WTC11 (cell line): ENCODE measurements around the gene APH1A. TPM values are rescaled to one million over a fixed set of nuclear protein-coding genes. Genes with fewer than 3 reads are reported as not detected.
A peak's percentile ranks its signal among the peaks of the same experiment; 100 is the strongest.

Experiments used
- ATAC-seq: fragments of 200-7000 bp; cut with Tn5 transposase; 2 replicates; pipeline ENCODE4 v1.10.0; 2021; ENCODE audit warnings: mild to moderate bottlenecking, moderate library complexity
- CTCF ChIA-PET: fragments of 300-600 bp; sonication (Branson Sonifier 250); formaldehyde crosslinking; loops from one replicate; lab custom pipeline; 2021; ENCODE audit warnings: antibody characterized with exemption; lab: Charles Lee
- POLR2A ChIA-PET: fragments of 350-600 bp; sonication (Branson Sonifier 250); formaldehyde crosslinking; loops from one replicate; lab custom pipeline; 2021; ENCODE audit warnings: antibody characterized with exemption; lab: Charles Lee
- DNase-seq: peaks from one replicate; pipeline ENCODE4 v3.0.0; 2021; ENCODE audit warnings: low spot score
- H3K27ac Mint-ChIP-seq: 2 replicates; pipeline ENCODE4 v1.8.0; 2021; ENCODE audit warnings: mixed read lengths
- H3K27me3 Mint-ChIP-seq: 2 replicates; pipeline ENCODE4 v1.8.0; 2021; ENCODE audit warnings: low read depth, mild to moderate bottlenecking, moderate library complexity, mixed read lengths
- H3K36me3 Mint-ChIP-seq: 2 replicates; pipeline ENCODE4 v1.8.0; 2021; ENCODE audit warnings: mixed read lengths
- H3K4me1 Mint-ChIP-seq: 2 replicates; pipeline ENCODE4 v1.8.0; 2022; ENCODE audit warnings: mixed read lengths
- H3K4me3 Mint-ChIP-seq: 2 replicates; pipeline ENCODE4 v1.8.0; 2021; ENCODE audit warnings: mild to moderate bottlenecking, moderate library complexity, mixed read lengths
- H3K9me3 Mint-ChIP-seq: 2 replicates; pipeline ENCODE4 v1.8.0; 2021; ENCODE audit warnings: mixed read lengths
- ARID4B ChIP-seq: sonication (generic); formaldehyde crosslinking; IDR thresholded peaks from 2 replicates; pipeline ENCODE4 v1.8.0; 2023; ENCODE audit warnings: missing genetic modification reagents, mild to moderate bottlenecking, borderline replicate concordance
- CBFB ChIP-seq: sonication (generic); formaldehyde crosslinking; IDR thresholded peaks from 2 replicates; pipeline ENCODE4 v1.8.1; 2022; ENCODE audit warnings: mild to moderate bottlenecking, low read depth, missing genetic modification reagents
- CREB1 ChIP-seq: sonication (generic); formaldehyde crosslinking; IDR thresholded peaks from 2 replicates; pipeline ENCODE4 v1.8.0; 2023; ENCODE audit warnings: mild to moderate bottlenecking, missing genetic modification reagents
- CREM ChIP-seq: sonication (generic); formaldehyde crosslinking; IDR thresholded peaks from 2 replicates; pipeline ENCODE4 v1.8.1; 2022; ENCODE audit warnings: mild to moderate bottlenecking, missing genetic modification reagents, moderate library complexity
- EMX1 ChIP-seq: fragments of 250-450 bp; sonication (Bioruptor Pico); IDR thresholded peaks from 2 replicates; pipeline ENCODE4 v1.8.0; 2021; ENCODE audit warnings: mild to moderate bottlenecking
- GRHL2 ChIP-seq: fragments of 250-450 bp; sonication (Bioruptor Pico); IDR thresholded peaks from 2 replicates; pipeline ENCODE4 v1.8.0; 2022; ENCODE audit warnings: mild to moderate bottlenecking, moderate library complexity; ENCODE audit not compliant: insufficient replicate concordance, severe bottlenecking
- JUN ChIP-seq: sonication (generic); formaldehyde crosslinking; IDR thresholded peaks from 2 replicates; pipeline ENCODE4 v1.8.0; 2023; ENCODE audit warnings: mild to moderate bottlenecking, missing genetic modification reagents
- MXD4 ChIP-seq: fragments of 250-450 bp; sonication (Bioruptor Pico); IDR thresholded peaks from 2 replicates; pipeline ENCODE4 v1.8.0; 2021; ENCODE audit warnings: mild to moderate bottlenecking, moderate library complexity, borderline replicate concordance
- NFE2L1 ChIP-seq: sonication (generic); formaldehyde crosslinking; IDR thresholded peaks from 2 replicates; pipeline ENCODE4 v1.8.1; 2023; ENCODE audit warnings: missing genetic modification reagents
- NR1H2 ChIP-seq: sonication (generic); formaldehyde crosslinking; IDR thresholded peaks from 2 replicates; pipeline ENCODE4 v1.9.0; 2021; ENCODE audit warnings: mild to moderate bottlenecking, moderate library complexity, missing genetic modification reagents
- RELA ChIP-seq: sonication (generic); formaldehyde crosslinking; IDR thresholded peaks from 2 replicates; pipeline ENCODE4 v1.8.1; 2022; ENCODE audit warnings: missing genetic modification reagents, mild to moderate bottlenecking, borderline replicate concordance
- TCF7 ChIP-seq: sonication (generic); formaldehyde crosslinking; IDR thresholded peaks from 2 replicates; pipeline ENCODE4 v1.8.0; 2022; ENCODE audit warnings: mild to moderate bottlenecking, low read depth, missing genetic modification reagents, moderate library complexity
- TEAD1 ChIP-seq: sonication (generic); formaldehyde crosslinking; IDR thresholded peaks from 2 replicates; pipeline ENCODE4 v1.8.0; 2022; ENCODE audit warnings: mild to moderate bottlenecking, missing genetic modification reagents
- TEAD4 ChIP-seq: sonication (generic); formaldehyde crosslinking; IDR thresholded peaks from 2 replicates; pipeline ENCODE4 v1.8.0; 2022; ENCODE audit warnings: mild to moderate bottlenecking, missing genetic modification reagents
- TP53 ChIP-seq: sonication (generic); formaldehyde crosslinking; IDR thresholded peaks from 2 replicates; pipeline ENCODE4 v1.8.1; 2023; ENCODE audit warnings: mild to moderate bottlenecking, missing genetic modification reagents
- ZNF121 ChIP-seq: sonication (generic); formaldehyde crosslinking; IDR thresholded peaks from 2 replicates; pipeline ENCODE4 v1.8.0; 2023; ENCODE audit warnings: missing genetic modification reagents
- ZNF317 ChIP-seq: sonication (generic); formaldehyde crosslinking; IDR thresholded peaks from 2 replicates; pipeline ENCODE4 v1.8.1; 2023; ENCODE audit warnings: low read depth, mild to moderate bottlenecking, moderate library complexity, missing genetic modification reagents, borderline replicate concordance
- ZNF416 ChIP-seq: fragments of 250-450 bp; sonication (Bioruptor Pico); IDR thresholded peaks from 2 replicates; pipeline ENCODE4 v1.9.0; 2021; ENCODE audit warnings: mild to moderate bottlenecking, inconsistent platforms
- total RNA-seq: library from RNA; stranded (reverse); gene quantifications from 3 replicates; pipeline ENCODE4 v1.2.3, GENCODE V29; 2021
- TF ChIP-seq, protein P1 (sequence below): fragments of 250-450 bp; sonication (Bioruptor Pico); IDR thresholded peaks from 2 replicates; pipeline ENCODE4 v1.9.0; 2021; ENCODE audit warnings: moderate library complexity, mild to moderate bottlenecking, inconsistent platforms, borderline replicate concordance
- TF ChIP-seq, protein P2 (sequence below): sonication (generic); formaldehyde crosslinking; IDR thresholded peaks from 2 replicates; pipeline ENCODE4 v1.8.1; 2022; ENCODE audit warnings: missing genetic modification reagents, borderline replicate concordance

The APH1A gene
- total RNA-seq, 1 experiment from 2014 or later, result 120 TPM

DNA sequence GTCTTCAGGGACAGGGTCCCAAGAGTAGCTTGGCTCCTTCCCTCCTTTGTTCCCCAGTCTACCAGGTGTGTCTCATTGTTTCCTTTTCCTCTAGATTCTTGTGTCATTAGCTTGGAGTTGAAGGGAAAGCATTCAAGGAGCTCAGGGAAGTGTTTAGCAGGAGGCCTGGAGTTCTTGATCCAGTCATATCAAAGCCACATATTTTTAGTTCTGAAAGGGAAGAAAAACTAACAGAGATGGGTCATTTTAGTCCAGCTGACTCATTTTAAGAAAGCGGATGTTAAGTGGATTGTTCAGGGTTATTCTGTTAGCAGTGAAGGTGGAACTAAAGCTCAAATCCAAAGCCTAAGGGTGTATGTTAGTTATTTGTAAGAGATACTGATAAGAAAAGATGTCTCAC lies 4.5 kb upstream of the APH1A start (continued):
- TF ChIP-seq, protein P1, sequence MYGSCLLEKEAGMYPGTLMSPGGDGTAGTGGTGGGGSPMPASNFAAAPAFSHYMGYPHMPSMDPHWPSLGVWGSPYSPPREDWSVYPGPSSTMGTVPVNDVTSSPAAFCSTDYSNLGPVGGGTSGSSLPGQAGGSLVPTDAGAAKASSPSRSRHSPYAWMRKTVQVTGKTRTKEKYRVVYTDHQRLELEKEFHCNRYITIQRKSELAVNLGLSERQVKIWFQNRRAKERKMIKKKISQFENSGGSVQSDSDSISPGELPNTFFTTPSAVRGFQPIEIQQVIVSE (CRISPR knock-in tag), result no peak
- no peak for TF ChIP-seq TP53
- no peak for TF ChIP-seq ZNF121 (CRISPR knock-in tag)
- no peak for TF ChIP-seq TCF7 (CRISPR knock-in tag)
- TF ChIP-seq NFE2L1 (CRISPR knock-in tag), result no peak
- TF ChIP-seq JUN (CRISPR knock-in tag), result no peak
- no peak for TF ChIP-seq CBFB (CRISPR knock-in tag)
- TF ChIP-seq, protein P2, sequence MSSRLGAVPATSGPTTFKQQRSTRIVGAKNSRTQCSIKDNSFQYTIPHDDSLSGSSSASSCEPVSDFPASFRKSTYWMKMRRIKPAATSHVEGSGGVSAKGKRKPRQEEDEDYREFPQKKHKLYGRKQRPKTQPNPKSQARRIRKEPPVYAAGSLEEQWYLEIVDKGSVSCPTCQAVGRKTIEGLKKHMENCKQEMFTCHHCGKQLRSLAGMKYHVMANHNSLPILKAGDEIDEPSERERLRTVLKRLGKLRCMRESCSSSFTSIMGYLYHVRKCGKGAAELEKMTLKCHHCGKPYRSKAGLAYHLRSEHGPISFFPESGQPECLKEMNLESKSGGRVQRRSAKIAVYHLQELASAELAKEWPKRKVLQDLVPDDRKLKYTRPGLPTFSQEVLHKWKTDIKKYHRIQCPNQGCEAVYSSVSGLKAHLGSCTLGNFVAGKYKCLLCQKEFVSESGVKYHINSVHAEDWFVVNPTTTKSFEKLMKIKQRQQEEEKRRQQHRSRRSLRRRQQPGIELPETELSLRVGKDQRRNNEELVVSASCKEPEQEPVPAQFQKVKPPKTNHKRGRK (CRISPR knock-in tag), result no peak

- Mint-ChIP-seq H3K4me3 (peak overlapping the region; percentile 68), H3K27me3 (no peaks in the 10 kb centered on the region), H3K36me3 (peaks cover 10% of the 10 kb centered on the region), H3K9me3 (no peaks in the 10 kb centered on the region), H3K27ac (peak overlapping the region; percentile 78), H3K4me1 (peaks cover 49% of the 10 kb centered on the region)
- TF ChIP-seq TEAD4 (CRISPR knock-in tag) (no peak), GRHL2 (CRISPR knock-in tag) (no peak), RELA (no peak), EMX1 (no peak), MXD4 (CRISPR knock-in tag) (no peak), ZNF416 (CRISPR knock-in tag) (no peak), CREM (CRISPR knock-in tag) (no peak), ZNF317 (CRISPR knock-in tag) (no peak), CREB1 (CRISPR knock-in tag) (no peak), TEAD1 (CRISPR knock-in tag) (no peak), ARID4B (CRISPR knock-in tag) (no peak), NR1H2 (no peak), NFE2L1 (CRISPR knock-in tag) (no peak)
- ChIA-PET CTCF (interaction anchor here (0.9 to 3.0 kb wide), 6 partner anchors 10 to 158 kb away, joined by 3 to 55 read pairs (median 17); partner anchors contain the start of genes CA14 and CIART), POLR2A (interaction anchor here (2.3 to 3.6 kb wide), 2 partner anchors 10 to 14 kb away, joined by 21 to 43 read pairs; partner anchors contain the start of genes CA14 and CIART)
- DNase-seq (no peak), ATAC-seq (no peak)
Measured at GRCh38 chr1:150271291-150271959, 2.6 kb upstream of the APH1A start.
